ENCODE measurements around the gene ZNF786.

The ZNF786 gene

DNA sequence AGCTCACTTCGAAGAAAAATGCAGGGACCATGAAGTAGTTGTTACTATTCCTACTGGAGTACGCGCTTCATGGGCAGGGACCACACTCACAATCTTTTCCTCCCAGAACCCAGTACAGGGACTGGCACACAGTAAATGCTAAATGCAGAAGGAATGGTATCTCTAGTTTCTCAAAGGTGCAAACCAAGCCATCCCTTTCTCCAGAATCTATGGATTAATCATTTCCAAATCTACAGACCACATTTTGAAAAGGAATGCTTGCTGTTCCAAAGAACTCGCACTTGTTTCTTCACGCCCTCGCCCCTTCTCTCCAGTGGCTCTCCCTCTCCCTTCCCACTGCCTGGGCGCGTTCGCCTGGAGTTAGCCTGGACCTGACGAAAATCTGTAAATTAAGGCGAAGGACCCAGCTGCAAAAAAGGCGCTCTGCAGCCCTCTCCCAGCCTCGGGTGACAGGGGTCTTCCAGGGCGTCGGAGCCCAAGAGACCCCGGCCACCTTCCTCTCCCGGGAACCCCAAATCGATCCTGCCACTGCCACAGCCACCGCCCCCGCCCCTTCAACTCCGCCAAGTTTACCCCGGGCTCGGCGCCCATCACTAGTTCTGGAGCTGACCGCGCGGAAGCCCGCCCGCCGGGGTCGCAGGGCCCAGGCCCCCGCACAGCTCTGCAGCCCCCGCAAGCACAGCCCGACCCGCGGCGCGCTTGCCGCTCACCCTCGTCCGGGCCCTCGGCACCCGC is 62.7 kb downstream of the ZNF786 start:
- DNase-seq, result no peak

DNA sequence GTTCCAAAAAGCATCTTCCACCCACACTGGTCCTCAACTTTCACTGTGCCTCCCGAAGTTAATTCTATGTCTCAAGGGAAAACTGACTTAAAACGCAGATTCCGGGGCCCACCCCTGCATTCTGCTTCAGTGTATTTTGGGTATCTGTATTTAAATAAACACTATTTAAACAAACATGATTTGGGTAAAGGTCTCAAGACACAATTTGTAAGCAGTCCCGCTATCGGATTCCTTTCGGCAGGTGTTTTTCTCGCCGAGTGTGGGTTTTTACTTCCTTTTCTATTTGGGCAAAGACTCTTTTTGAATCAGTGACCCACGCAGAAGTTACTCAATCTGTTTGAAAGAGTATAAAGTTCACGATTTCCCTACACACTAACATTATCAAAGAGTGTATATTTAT is 63.5 kb downstream of the ZNF786 start:
- no peak for DNase-seq

DNA sequence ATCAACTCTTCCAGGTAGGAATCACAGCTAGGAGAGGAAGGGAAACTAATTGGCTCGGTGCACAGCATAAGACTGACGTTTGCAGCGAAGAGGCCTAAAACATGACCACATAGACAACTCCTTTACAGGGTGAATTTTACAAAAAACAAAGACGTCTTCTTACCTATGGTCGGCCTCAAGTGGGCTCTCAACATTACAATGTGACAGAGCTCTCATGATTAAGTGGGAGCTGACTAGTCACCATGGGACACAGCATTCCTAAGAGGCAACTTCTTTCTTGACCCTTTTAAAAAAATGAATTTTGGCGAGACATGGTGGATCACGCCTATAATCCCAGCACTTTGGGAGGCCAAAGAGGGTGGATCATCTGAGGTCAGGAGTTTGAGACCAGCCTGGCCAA is 66.9 kb downstream of the ZNF786 start:
- DNase-seq, result no peak

DNA sequence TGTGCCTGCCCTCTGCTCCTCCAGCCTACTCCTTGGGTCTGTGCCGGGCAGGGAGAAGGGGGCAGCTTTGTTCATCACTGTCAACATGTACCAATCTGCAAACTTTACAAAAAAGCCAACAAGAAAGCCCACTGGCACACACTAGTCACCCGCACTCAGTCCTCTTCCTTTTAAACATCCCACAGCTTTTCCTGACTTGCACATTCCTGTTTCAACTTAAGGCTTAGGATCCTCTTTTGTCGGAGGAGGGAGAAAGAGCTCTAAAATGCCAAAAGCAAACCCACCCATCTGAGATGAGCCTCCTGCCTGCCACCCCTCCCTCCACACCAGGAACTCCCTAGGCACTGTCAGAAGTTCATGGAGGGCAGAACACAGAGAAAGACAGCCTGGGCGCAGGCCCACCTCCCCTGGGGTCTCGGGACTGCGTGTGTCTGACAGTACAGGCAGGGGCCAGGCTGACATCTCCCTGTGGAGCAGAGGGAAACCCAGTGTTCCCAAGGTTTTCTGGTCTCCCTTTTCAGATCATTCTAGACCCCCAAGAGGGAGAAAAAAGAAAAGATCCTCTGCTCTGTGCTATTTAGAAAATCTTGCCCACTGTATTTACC is 67.7 kb downstream of the ZNF786 start:
- no peak for DNase-seq

DNA sequence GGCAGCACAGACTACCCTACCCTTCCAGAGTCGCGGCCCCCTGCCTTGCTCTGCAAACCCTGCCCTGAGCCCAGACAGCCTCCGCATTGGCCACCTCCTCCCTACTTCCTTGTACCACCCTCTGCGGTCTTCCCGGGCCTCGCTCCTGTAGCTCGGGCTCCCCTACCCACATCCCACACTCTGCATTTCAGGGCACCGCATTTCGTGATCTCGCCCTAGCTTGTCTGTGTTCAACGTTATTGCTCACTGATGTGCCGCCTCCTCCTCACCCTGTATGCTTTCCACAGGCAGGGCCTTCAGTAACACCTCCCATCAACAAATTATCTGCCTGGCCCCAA is 68.8 kb downstream of the ZNF786 start:
- DNase-seq, result no peak

GRCh38 chr7:149020483-149020882 is 70.0 kb downstream of the ZNF786 start:
- no peak for DNase-seq

Measured in NCI-H187 (cell line).